HT-29 (cell line): ENCODE results near the gene NMS. TPM values are rescaled to one million over a fixed set of nuclear protein-coding genes. Genes with fewer than 3 reads are reported as not detected.

ENCODE experiments used
- DNase-seq: peaks from one replicate; pipeline ENCODE4 v3.0.0-alpha.2; 2015; ENCODE audit warnings: low spot score
- total RNA-seq: library from RNA; depleted of rRNA; stranded (reverse); fragments of >200 nt; shearing (Covaris generic); gene quantifications from 2 replicates; pipeline ENCODE4 v1.2.3, GENCODE V29; 2014; rRNA removed

The NMS gene
- total RNA-seq, 1 experiment from 2014 or later, result not detected

- DNase-seq, result no peak
These were observed 14.1 kb downstream of the NMS start for GRCh38 chr2:100484390-100484789.

- DNase-seq, result no peak
These were observed 15.1 kb downstream of the NMS start for GRCh38 chr2:100485396-100485795.

- DNase-seq, result no peak
These were observed 24.4 kb downstream of the NMS start for GRCh38 chr2:100494712-100495111.

- no peak for DNase-seq
These were observed 32.5 kb downstream of the NMS start for GRCh38 chr2:100502782-100503181.

- DNase-seq, result no peak
These were observed 34.3 kb downstream of the NMS start for GRCh38 chr2:100504542-100504941.

GRCh38 chr2:100509066-100509465 is 38.8 kb downstream of the NMS start:
- no peak for DNase-seq

GRCh38 chr2:100513650-100514049 is 43.4 kb downstream of the NMS start:
- no peak for DNase-seq

GRCh38 chr2:100517556-100517955 is 47.3 kb downstream of the NMS start:
- DNase-seq, result no peak

- no peak for DNase-seq
These were observed 48.5 kb downstream of the NMS start for GRCh38 chr2:100518801-100519200.

GRCh38 chr2:100520224-100520623 is 49.9 kb downstream of the NMS start:
- DNase-seq, result no peak

GRCh38 chr2:100522430-100522829 is 52.1 kb downstream of the NMS start:
- no peak for DNase-seq

GRCh38 chr2:100524331-100524730 is 54.0 kb downstream of the NMS start:
- DNase-seq, result no peak

- no peak for DNase-seq
These were observed 56.6 kb downstream of the NMS start for GRCh38 chr2:100526868-100527267.

GRCh38 chr2:100527440-100528015 is 57.2 kb downstream of the NMS start:
- DNase-seq, result no peak

- DNase-seq, result no peak
These were observed 58.9 kb downstream of the NMS start for GRCh38 chr2:100529176-100529575.

- DNase-seq, result no peak
These were observed 59.6 kb downstream of the NMS start for GRCh38 chr2:100529900-100530299.

Other genes starting within 250 kb of the NMS start
- 0.29 and 0.79 TPM in 2 replicates for gene LONRF2, start 148.0 kb upstream of the NMS start, total RNA-seq
- gene CHST10, start 52.8 kb upstream of the NMS start, total RNA-seq, result not detected in 2 replicates
- gene PDCL3, start 92.5 kb downstream of the NMS start, total RNA-seq, result 8.2 and 11.7 TPM in 2 replicates